Activated CD8-positive, alpha-beta memory T cell treated with anti-CD3 and anti-CD28 coated beads, Interleukin-2, amount 50 U/mL, for 1 hour (primary cell): ENCODE results near the gene ACCS.

Experiments
- DNase-seq: peaks from one replicate; pipeline ENCODE4 v3.0.0-alpha.2; 2020; ENCODE audit errors: extremely low read depth

The ACCS gene

DNA sequence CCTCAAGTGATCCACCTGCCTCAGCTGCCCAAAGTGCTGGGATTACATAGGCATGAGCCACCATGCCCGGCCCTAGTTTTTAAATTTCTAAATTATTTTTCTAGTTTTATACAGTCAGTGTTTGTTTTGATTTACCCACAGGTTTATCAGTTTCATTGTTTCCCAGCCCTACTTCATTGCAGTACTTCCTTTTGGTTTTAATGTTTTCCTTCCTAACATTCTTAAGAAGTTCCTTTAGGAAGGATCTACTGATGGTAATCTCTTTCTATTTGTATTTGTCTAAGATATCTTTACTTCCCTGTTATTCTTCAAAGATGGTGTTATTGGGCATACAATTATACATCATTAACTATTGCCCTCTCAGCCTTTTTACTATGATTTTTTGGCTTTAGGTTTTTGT, 24.5 kb downstream of the ACCS start:
- DNase-seq: no peak

DNA sequence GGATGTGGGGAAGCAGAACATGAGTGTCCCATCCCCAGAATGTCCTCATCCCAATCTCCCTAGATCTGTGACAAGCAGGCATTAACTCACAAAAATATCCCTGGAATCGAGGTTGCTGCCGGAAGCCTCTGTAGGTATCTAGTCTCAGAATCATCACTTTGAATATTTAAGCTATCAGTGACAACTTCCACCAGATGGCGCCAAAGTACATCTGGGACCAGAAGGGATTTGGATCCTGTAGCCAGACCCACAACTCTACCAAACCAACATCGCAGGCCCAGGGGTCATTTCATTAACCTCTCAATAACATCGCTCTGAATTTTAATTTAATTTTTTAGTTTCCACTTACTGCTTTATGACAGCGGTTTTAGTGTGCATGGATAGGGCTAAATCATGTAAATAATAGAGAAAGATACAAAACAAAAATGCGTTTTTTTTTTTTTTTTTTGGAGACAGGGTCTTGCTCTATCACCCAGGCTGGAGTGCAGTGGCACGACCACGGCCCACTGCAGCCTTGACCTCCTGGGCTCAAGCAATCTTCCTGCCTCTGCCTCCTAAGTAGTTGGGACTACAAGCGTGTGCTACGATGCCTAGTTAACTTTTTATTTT, 28.3 kb downstream of the ACCS start:
- DNase-seq: peak; percentile 63

DNA sequence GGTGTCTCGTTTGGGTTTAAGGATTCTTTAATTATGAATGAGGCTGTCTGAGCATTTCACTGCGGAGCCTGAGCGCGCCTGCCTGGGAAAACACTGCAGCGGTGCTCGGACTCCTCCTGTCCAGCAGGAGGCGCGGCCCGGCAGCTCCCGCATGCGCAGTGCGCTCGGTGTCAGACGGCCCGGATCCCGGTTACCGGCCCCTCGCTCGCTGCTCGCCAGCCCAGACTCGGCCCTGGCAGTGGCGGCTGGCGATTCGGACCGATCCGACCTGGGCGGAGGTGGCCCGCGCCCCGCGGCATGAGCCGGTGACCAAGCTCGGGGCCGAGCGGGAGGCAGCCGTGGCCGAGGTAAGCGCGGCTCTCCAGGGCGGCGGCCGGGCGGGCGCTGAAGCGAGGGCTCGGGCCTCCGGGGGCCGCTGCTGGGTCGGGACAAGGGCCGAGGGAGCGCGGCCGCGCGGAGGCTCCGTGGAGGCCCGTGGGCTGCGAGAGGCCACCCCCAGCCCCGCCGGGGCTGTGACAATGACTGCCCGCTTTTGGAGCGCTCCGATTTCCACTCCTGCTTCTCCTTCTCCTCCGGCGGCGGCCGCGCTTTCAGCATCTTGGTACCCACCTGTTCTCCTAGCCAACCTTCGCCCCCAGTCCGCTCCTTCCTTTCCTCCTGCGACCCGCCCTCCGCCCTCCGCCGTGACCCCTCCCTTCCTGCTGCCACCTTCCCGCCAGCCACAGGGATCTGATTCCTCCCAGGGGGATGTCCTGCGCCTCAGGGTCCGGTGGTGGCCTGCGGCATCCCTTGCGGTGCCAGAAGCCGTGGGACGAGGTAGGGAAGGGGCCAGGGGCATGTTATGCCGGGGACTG, 29.7 kb downstream of the ACCS start, which contains the start of gene EXT2:
Gene EXT2 (plus strand): TSS at position 173 of the 854 bp plus-strand sequence. CDS start 12,035 bp downstream, outside the sequence.
- peak; percentile 51 for DNase-seq

DNA sequence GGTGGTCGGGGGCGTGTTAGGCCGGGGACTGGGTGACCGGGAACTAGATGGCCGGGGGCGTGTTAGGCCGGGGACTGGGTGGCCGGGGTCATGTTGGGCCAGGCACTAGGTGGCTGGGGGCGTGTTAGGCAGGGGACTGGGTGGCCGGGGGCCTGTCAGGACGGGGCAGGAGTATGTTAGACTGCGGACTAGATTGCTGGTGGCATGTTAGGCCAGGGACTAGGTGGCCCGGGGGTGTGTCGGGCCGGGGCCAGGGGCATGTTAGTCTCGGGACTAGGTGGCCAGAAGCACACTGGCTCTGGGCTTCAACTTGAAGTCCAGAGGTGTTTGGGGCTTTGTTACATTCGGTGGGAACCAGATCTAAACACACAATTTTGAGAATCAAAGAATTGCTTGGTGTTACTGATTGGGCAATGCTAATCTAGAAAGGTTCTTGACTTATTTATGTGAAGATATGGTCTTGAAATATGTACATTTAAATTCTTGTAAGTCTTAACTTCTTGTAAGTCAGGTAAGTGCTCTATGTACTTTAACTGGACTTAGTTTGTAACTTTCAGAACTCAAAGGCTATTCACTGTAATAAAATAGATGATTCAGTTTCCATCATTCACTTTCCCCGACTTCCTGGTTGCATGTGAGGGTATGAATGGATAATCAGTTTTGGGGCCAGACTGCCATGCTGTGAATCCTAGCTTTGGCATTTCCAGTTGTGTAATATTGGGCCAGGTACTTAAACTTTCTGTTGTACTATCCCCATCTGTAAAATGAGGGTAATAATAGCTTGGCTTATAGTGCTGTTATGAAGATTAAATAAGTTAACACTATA, 30.5 kb downstream of the ACCS start:
- no peak for DNase-seq

DNA sequence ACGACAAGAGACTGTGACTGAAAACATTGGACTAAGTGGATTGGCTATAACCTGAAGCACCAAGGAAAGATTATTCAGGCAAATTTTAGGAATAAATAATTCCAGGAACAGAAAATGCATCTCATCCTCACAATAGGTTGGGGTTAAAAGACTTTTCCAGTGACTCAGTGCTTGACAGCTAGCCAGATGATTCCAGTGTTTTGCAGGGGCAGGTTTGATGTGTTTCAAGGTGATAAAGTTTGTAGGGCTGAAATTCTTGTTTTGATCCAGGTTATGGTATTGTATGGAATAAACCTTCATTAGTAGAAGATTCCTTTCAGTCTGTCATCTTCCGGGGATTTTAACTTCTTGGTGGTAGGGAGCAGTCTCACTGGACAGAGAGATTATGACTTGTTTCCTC, 31.8 kb downstream of the ACCS start:
- no peak for DNase-seq

DNA sequence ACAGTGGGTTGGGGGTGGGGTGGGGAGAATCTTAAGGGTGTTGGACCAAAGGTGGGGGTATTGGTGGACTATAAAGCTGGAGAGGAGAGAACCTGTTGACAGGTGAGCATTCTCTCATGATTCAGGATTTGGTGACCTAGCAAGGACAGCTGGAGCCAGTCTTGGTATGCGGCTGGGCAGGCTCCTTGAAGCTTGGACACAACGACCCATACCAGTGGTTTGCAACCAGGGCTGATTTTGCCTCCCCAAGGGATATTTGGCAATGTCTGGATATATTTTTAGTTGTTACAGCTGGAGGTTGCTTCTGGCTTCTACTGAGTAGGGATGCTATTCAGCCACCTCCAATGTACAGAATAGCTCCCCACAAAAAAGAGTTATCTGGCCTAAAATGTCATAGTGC, 35.0 kb downstream of the ACCS start:
- no peak for DNase-seq

DNA sequence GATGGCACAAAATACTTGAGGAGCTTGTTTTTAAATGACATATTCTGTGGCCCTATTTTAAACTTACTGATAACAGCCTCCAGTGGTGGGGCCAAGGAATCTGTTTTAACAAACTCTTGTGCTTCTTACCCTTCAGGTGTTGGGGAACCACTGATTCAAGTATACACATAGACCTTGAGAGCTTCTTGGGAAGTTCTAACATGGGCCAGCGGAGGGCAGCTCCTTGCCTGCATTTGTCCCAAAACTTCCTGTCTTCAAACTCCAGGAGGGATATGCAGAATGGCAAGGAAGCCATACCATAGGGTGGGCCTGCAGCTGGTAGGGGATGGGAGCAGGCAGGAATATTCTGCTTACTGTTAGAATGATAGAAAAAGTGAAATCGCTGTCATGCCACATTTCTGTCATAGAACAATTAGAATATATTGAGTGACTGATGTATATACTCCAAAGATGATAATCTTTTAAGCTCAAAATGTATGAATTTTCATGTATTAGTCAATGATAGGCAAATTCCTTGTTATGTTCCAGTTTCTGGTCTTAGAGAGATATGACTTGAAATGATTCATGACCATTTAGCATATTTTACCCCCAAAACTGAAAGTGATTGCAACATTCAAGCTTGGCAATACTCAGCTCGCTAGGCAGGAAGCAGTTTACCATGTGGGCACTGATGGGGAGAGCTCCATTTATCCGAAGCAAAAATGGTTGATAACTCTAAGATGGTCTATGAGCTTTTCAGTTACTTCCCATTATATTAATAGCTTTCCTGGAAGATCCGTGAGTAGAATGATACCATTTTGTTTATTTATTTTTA, 38.6 kb downstream of the ACCS start:
- no peak for DNase-seq

GRCh38 chr11:44108260-44108659, 42.2 kb downstream of the ACCS start:
- no peak for DNase-seq

DNA sequence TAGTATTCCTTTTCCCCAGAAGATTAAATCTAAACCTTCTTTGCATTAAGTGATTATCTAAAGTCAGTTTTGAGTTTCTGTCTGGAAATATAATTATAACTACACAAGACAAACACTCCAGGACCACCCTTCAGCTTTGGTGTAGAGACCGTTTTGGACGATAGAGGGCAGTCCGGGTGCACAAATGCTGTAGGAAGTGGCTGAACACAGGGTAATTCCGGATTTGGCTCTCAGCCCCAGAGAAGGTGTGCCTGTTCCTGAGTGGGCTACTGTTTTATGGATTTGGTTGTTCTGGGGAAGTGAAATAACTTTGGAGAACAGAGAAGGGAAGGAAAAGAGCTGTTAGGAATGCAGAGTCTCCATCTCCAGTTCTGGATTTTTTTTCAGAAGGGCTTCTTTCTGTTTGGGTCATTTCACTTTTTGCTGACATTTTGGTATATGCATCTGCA, 44.2 kb downstream of the ACCS start:
- no peak for DNase-seq

DNA sequence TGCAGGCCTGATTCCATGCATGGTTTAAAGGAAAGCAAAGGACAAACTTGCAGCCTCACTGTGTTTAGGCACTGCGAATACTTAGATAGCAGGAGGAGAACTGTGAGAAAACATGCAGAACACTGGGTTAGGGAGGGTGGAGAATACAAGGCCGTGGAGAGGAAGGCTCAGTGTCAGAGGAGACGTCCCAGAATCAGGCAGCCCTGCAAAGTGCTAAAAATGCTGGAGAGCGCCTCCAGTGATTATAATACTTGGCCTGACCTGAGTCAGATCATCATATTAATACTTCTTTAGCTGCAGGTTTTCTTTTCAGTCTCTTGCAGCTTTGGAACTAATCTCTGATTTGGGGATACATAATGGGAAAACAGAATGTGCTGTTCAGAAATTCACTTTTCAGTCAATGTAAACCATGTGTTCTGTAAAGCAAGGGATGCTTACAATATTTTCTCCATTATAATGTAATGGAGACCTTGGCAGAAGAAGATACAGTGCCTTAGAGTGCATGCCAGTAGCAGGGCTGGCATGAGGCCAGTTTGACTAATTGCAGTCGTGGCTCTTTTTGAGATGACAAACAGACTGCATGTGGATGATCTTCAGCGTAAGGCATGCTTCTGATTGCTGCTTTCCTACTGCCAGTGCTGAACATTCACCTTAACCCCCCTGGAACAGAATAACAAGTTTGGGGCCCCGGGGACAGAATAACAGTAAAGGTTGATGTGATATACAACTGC, 46.2 kb downstream of the ACCS start:
- DNase-seq: no peak

DNA sequence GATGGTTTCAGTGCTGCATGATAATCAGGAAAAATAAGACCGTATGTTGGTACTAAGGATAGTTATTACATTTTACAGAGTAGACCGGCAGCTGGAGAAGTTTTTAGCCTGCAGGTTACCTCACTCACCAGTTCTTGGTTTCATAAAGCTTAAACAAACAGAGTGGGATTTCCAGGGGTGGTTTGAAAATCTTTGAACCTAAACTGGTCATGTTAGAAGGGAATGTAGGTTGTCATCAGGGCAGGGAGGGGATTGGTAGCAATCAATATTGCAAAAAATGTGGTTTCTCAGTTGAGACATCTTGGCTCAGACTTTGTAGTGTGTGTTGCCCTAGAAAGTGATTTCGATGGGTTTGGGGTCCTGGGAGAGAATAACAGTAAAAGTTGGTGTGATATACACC, 46.9 kb downstream of the ACCS start:
- no peak for DNase-seq

DNA sequence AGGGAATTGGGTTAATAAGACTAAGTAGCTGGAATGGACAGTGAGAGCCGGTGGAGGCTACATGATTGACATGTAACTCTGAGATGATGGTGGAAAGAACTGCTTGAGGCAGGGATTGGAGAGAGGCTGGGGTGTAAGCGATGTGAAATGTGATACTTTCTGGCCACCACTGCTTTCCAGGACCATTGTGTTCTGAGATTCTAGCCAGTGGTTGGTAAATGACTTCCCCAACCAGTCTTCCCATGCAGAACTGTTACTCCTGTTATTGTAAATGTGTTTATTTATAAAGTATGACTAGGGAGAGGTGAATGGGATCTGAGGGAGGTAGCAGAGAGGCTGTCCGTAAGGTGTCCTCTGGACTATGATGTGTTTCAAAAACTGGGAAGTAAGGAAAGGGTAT, 47.5 kb downstream of the ACCS start:
- DNase-seq: no peak

DNA sequence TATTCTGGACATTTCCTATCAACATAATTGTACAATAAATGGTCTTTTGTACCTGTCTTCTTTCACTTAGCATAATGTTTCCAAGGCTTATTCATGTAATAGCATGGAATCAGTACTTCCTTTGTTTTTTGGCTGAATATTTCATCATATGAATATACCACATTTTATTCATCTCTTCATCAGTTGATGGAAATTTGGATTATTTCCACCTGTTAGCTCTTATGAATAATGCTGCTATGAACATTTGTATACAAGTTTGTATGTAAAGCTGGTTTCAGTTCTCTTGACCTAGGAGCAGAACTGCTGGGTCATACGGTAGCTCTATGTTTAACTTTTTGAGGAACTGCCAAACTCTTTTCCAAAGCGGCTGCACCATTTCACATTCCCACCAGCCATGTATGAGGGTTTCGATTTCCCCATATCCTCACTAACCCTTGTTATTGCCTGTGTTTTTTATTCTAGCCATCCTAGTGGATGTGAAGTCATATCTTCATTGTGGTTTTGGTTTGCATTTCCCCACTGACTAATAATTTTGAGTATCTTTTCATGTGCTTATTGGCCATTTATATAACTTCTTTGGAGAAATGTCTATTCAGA, 50.3 kb downstream of the ACCS start:
- no peak for DNase-seq

DNA sequence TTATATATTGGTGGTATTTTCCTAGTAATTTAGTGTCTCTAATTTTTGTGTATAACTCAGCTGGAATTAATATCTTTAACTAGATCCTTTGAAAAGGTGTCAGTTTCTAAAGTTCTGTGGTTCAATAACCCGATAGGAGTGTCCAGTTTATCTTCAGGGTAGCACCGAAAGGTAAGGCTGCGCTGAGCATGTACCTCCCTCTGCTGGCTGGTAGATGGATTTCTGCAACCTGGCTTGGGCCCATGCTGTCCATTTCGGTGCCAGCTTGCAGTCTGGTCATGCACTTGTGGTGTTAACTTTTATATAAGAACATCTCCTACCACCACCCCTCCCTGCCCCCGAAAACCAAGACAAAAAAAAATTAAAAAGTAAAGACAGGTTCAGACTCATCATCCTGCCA, 54.1 kb downstream of the ACCS start:
- DNase-seq: no peak

DNA sequence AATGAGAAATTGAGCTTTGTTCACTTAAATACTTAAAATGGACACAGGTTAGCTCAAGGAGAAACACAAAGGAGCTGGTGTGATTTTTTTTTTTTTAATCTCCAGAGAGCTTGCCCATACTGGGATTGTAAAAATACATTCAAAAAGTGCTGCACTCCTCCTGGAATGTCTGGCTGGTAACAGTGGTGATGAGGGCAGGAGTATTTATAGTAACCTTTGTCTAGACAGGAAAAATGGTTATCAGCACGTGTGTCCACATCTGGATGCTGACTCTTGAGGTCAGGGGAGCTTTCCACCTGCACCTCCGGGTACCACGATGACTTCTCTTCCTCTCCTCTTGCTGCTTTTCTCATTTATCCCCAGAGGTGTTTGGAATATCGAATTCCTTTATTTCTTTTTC, 59.5 kb downstream of the ACCS start:
- no peak for DNase-seq

GRCh38 chr11:44126304-44126703, 60.2 kb downstream of the ACCS start:
- DNase-seq: no peak

GRCh38 chr11:44127130-44127529, 61.1 kb downstream of the ACCS start:
- DNase-seq: no peak

- no peak for DNase-seq
These were observed 62.7 kb downstream of the ACCS start for GRCh38 chr11:44128729-44129128.

GRCh38 chr11:44130751-44131150, 64.7 kb downstream of the ACCS start:
- no peak for DNase-seq

DNA sequence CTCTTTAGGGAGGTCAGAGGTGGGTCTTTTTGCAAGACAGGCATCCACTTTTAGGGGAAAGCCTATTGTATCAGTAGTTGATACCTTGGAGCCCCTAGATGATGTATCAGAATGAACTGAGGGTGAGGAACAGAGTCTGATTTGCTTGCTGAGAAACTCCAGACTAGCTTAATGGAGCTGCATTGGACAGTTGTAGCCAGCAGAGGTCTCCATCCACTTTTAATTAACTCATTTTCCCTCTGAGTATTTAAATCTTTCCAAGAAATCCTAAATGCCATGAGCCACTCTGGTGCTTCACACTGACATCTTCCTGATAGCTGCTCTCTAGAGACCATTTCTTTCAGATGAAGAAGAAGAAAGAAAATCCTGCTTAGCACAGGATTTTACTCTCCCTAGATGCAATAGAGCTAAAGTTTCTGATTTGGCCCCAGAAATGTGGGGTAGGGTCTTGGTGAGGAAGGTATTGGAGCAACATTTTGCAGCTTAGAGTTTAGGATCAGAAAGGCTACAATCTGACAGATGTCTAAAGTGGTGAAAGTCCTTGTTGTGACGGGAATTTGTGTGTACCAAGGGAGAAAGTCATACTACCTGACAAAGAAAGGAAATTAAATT, 67.4 kb downstream of the ACCS start:
- DNase-seq: no peak
